Large intestine (tissue), 3 donors: ENCODE results near the gene LARP7. TPM values are rescaled to one million over a fixed set of nuclear protein-coding genes. Genes with fewer than 3 reads are reported as not detected.
"Not testable (repeated sequence)": the region's sequence is repeated elsewhere in the genome, so short reads cannot be mapped to it uniquely, and the experiment has no call there.

Experiments
- DNase-seq, 2 donors: peaks; one replicate each; pipeline versions ENCODE4 v3.0.0 to v3.0.0-alpha.2; 2013
- H3K27ac ChIP-seq: one replicate; pipeline ENCODE4 v1.5.1; 2013; ENCODE audit warnings: low read length
- H3K27me3 ChIP-seq: 2 replicates; pipeline ENCODE4 v1.6.1; 2013; ENCODE audit warnings: low read length; ENCODE audit not compliant: control insufficient read depth, insufficient read depth
- H3K36me3 ChIP-seq: 2 replicates; pipeline ENCODE4 v1.6.1; 2013; ENCODE audit warnings: low read length; ENCODE audit not compliant: control insufficient read depth, insufficient read depth
- H3K4me1 ChIP-seq: one replicate; pipeline ENCODE4 v1.6.1; 2013; ENCODE audit warnings: low read length; ENCODE audit not compliant: control insufficient read depth, insufficient read depth
- H3K4me3 ChIP-seq: one replicate; pipeline ENCODE4 v1.5.1; 2013; ENCODE audit warnings: low read length
- H3K9me3 ChIP-seq: one replicate; pipeline ENCODE4 v1.6.1; 2013; ENCODE audit warnings: mild to moderate bottlenecking, low read depth, low read length, moderate library complexity; ENCODE audit not compliant: control insufficient read depth
- WGBS: methylation state at CpG from one replicate; pipeline ENCODE4 v1.1.5; 2013; ENCODE audit warnings: low lambda C conversion rate; ENCODE audit not compliant: insufficient coverage; 5-methylcytosine and 5-hydroxymethylcytosine counted together
- polyA plus RNA-seq: library from polyadenylated mRNA; unstranded; fragments of 120-200 nt; gene quantifications from one replicate; pipeline ENCODE4 v1.2.1, GENCODE V29; 2013

LARP7 gene
- polyA plus RNA-seq, 1 donor, result 60.7 TPM

DNA sequence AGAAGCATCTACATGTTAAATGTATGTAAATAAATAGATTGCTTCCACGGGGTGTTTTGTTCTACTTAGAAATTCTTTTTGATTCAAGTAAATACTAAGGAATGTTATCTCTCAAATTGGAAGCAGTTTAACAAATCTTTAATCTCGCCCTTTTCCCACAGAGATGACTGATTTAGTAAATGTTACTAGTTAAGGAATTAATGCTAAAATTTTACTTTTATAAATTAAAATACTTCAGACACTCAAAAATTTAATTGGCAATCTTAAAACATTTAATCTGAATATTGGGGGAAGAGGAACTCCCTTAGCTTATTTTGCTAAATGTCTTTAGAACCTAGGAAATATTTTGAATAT, 12.1 kb downstream of the LARP7 start:
- peaks cover 51% of the 10 kb centered on the region for H3K36me3 ChIP-seq
- H3K4me3 ChIP-seq, result no peak overlapping the region
- H3K27ac ChIP-seq, result no peak overlapping the region
- no peaks in the 10 kb centered on the region for H3K9me3 ChIP-seq
- no peaks in the 10 kb centered on the region for H3K27me3 ChIP-seq
- no peak for DNase-seq
- no peaks in the 10 kb centered on the region for H3K4me1 ChIP-seq
- no CpG with 5 or more reads among the region's 2 CpGs for WGBS

DNA sequence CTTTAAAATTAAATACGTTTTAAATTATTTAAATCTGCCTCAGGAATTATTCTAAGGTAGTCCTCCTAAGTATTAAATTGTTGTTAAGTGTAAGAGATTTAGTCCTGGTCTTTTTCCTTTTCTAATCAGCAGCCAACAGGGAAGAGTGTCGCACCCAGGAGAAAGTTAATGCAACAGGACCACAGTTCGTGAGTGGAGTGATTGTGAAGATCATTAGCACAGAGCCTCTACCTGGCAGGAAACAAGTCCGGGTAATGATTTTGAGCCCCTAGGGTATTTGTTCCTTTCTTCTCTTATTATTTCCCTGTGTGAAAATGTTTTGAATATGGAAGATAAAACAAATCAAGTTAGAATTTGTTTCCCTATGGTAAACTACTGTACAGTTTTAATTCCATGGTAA, 13.4 kb downstream of the LARP7 start:
- WGBS, result no CpG with 5 or more reads among the region's 4 CpGs
- H3K4me1 ChIP-seq, result no peaks in the 10 kb centered on the region
- H3K4me3 ChIP-seq, result no peak overlapping the region
- no peaks in the 10 kb centered on the region for H3K27me3 ChIP-seq
- no peak for DNase-seq
- no peaks in the 10 kb centered on the region for H3K9me3 ChIP-seq
- no peak overlapping the region for H3K27ac ChIP-seq
- H3K36me3 ChIP-seq, result peaks cover 56% of the 10 kb centered on the region

GRCh38 chr4:112651641-112652040, 14.7 kb downstream of the LARP7 start:
- H3K4me1 ChIP-seq, result no peaks in the 10 kb centered on the region
- H3K4me3 ChIP-seq, result no peak overlapping the region
- no peaks in the 10 kb centered on the region for H3K9me3 ChIP-seq
- H3K36me3 ChIP-seq, result peaks cover 53% of the 10 kb centered on the region
- no peak overlapping the region for H3K27ac ChIP-seq
- no peak for DNase-seq
- no peaks in the 10 kb centered on the region for H3K27me3 ChIP-seq

GRCh38 chr4:112652216-112652615, 15.3 kb downstream of the LARP7 start:
- Histone ChIP-seq H3K27me3 (no peaks in the 10 kb centered on the region), H3K9me3 (no peaks in the 10 kb centered on the region), H3K4me1 (no peaks in the 10 kb centered on the region), H3K36me3 (peaks cover 49% of the 10 kb centered on the region), H3K27ac (no peak overlapping the region), H3K4me3 (no peak overlapping the region)
- no CpG with 5 or more reads among the region's 1 CpG for WGBS
- no peak for DNase-seq

DNA sequence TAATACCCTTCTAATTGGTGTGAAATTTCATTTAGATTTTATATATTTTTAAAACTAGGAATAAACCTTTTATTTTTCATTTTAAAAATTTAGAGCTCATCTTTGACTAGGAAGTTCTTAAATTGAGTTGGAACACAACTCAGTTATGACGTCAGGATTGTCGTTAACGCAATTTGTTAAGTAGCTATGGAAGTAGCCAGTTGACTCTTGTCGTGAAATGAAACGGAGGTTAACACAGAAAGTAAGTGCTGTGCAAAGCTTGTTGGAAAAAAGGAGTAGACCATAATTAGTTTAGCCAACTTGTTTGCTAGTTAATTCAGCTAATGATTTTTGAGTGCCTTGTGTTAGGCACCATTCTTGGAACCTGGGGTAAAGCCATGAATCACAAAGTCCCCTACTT, 18.3 kb downstream of the LARP7 start:
- WGBS, result no CpG with 5 or more reads among the region's 5 CpGs
- Histone ChIP-seq H3K27me3 (no peaks in the 10 kb centered on the region), H3K36me3 (peaks cover 42% of the 10 kb centered on the region)

GRCh38 chr4:112656115-112656514, 19.2 kb downstream of the LARP7 start:
- not testable (repeated sequence) for H3K27me3 ChIP-seq, H3K4me3 ChIP-seq, H3K4me1 ChIP-seq, DNase-seq, H3K27ac ChIP-seq, H3K9me3 ChIP-seq
- 71% methylated on average over 1 of the region's 5 CpGs for WGBS
- peaks cover 38% of the 10 kb centered on the region for H3K36me3 ChIP-seq

More for the DNA sequence above, 18.3 kb downstream of the LARP7 start:
- no peak for DNase-seq
- no peaks in the 10 kb centered on the region for H3K4me1 ChIP-seq
- no peaks in the 10 kb centered on the region for H3K9me3 ChIP-seq
- H3K4me3 ChIP-seq, result no peak overlapping the region
- H3K27ac ChIP-seq, result no peak overlapping the region

GRCh38 chr4:112664611-112665010, 27.7 kb downstream of the LARP7 start:
- Histone ChIP-seq H3K4me1 (no peaks in the 10 kb centered on the region), H3K4me3 (no peak overlapping the region), H3K9me3 (peaks cover under 1% of the 10 kb centered on the region), H3K27ac (no peak overlapping the region), H3K36me3 (peaks cover 2% of the 10 kb centered on the region), H3K27me3 (no peaks in the 10 kb centered on the region)
- whole genome bisulfite sequencing, result no CpG with 5 or more reads among the region's 2 CpGs
- DNase-seq, result no peak

GRCh38 chr4:112668131-112668530, 31.2 kb downstream of the LARP7 start:
- H3K36me3 ChIP-seq, result no peaks in the 10 kb centered on the region
- no peak overlapping the region for H3K27ac ChIP-seq
- no peak overlapping the region for H3K4me3 ChIP-seq
- no peak for DNase-seq
- no peaks in the 10 kb centered on the region for H3K4me1 ChIP-seq
- no peaks in the 10 kb centered on the region for H3K27me3 ChIP-seq
- peaks cover 9% of the 10 kb centered on the region for H3K9me3 ChIP-seq
- WGBS, result 83% methylated on average over 1 of the region's 3 CpGs

DNA sequence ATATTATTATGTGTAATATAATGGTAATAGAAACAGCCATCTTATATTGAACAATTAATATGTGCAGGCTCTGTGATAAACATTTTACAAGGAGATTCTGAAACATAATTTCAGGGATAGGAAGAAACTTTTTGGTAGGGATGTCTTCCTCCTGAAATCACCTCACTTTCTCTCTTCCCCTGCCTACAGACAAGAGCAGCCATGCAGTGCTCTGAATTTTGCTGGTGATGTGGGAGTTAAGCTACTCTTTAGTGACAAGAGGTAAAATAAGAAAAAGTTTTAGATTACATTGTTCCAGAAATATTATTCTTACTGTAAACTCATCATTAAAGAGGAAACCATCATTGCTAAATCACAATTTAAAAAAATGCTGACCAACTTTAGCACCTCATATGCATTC, 36.1 kb downstream of the LARP7 start:
- Histone ChIP-seq H3K27ac (no peak overlapping the region), H3K9me3 (peaks cover 9% of the 10 kb centered on the region), H3K36me3 (no peaks in the 10 kb centered on the region), H3K4me1 (no peaks in the 10 kb centered on the region), H3K4me3 (no peak overlapping the region), H3K27me3 (no peaks in the 10 kb centered on the region)
- no peak for DNase-seq

DNA sequence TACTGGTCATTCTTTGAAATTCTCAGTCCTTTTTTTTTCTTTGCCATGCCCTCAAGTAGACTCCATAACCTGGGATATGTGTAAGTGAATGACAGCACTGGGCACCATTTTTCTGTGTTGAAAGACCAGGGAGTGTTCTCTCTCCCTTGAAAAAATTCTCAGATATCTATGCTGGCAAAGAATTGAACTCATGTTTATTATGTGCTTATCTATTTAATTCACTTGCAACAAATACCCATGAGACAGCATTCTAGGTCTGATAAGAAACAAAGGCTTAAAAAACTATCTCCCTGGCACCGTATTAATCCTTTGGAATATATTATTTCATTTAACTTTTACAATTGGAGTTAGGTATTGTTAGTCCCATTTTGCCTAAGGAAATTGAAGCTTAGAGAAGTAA, 36.7 kb downstream of the LARP7 start:
- no peak for DNase-seq
- no peaks in the 10 kb centered on the region for H3K4me1 ChIP-seq
- H3K27ac ChIP-seq, result no peak overlapping the region
- peaks cover 9% of the 10 kb centered on the region for H3K9me3 ChIP-seq
- H3K27me3 ChIP-seq, result no peaks in the 10 kb centered on the region
- no CpG with 5 or more reads among the region's 1 CpG for WGBS
- no peaks in the 10 kb centered on the region for H3K36me3 ChIP-seq
- no peak overlapping the region for H3K4me3 ChIP-seq

- H3K27ac ChIP-seq, result no peak overlapping the region
- H3K4me1 ChIP-seq, result no peaks in the 10 kb centered on the region
- H3K4me3 ChIP-seq, result no peak overlapping the region
- H3K27me3 ChIP-seq, result no peaks in the 10 kb centered on the region
- no CpG with 5 or more reads among the region's 1 CpG for whole genome bisulfite sequencing
- H3K9me3 ChIP-seq, result peaks cover 9% of the 10 kb centered on the region
- no peak for DNase-seq
- H3K36me3 ChIP-seq, result no peaks in the 10 kb centered on the region
Measured at GRCh38 chr4:112674376-112674775, 37.4 kb downstream of the LARP7 start.
